ENCODE data around the gene PPM1H.

Gene PPM1H

DNA sequence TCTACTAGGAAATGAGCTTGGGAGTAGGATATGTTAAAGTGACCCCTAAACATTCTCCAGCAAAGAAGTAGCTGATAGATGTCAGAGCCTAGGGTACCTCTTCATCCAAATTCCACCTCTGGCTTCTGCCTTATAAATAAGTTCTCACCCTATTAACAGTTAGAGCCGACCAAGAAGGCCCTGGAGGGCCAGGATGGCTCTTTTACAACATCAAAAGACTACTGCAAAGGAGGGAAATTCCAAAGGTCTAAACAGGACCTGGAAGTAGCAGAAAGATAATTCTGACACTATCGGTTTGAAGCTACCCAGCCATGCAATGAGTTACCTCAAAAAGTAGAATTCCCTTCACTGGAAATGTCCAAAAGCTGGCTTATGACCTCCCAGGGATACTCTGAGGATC lies 90.0 kb downstream of the PPM1H start:
- no peak overlapping the region for H3K4me3 ChIP-seq (ENCODE audit: low read depth, low read length)
- TF ChIP-seq MYC (IDR thresholded peaks at IDR 0.05; ENCODE audit: low read depth, low read length) (no peak), POLR2A (IDR thresholded peaks at IDR 0.05; ENCODE audit: extremely low read depth, insufficient read length) (no peak)
- TF ChIP-seq, protein P1, sequence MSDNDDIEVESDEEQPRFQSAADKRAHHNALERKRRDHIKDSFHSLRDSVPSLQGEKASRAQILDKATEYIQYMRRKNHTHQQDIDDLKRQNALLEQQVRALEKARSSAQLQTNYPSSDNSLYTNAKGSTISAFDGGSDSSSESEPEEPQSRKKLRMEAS (IDR thresholded peaks at IDR 0.05; ENCODE audit: low read depth, low read length): no peak
- TF ChIP-seq, protein P2, sequence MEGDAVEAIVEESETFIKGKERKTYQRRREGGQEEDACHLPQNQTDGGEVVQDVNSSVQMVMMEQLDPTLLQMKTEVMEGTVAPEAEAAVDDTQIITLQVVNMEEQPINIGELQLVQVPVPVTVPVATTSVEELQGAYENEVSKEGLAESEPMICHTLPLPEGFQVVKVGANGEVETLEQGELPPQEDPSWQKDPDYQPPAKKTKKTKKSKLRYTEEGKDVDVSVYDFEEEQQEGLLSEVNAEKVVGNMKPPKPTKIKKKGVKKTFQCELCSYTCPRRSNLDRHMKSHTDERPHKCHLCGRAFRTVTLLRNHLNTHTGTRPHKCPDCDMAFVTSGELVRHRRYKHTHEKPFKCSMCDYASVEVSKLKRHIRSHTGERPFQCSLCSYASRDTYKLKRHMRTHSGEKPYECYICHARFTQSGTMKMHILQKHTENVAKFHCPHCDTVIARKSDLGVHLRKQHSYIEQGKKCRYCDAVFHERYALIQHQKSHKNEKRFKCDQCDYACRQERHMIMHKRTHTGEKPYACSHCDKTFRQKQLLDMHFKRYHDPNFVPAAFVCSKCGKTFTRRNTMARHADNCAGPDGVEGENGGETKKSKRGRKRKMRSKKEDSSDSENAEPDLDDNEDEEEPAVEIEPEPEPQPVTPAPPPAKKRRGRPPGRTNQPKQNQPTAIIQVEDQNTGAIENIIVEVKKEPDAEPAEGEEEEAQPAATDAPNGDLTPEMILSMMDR (IDR thresholded peaks at IDR 0.05; ENCODE audit: low read depth, low read length): no peak
- no peak for DNase-seq (ENCODE audit: low read depth)

DNA sequence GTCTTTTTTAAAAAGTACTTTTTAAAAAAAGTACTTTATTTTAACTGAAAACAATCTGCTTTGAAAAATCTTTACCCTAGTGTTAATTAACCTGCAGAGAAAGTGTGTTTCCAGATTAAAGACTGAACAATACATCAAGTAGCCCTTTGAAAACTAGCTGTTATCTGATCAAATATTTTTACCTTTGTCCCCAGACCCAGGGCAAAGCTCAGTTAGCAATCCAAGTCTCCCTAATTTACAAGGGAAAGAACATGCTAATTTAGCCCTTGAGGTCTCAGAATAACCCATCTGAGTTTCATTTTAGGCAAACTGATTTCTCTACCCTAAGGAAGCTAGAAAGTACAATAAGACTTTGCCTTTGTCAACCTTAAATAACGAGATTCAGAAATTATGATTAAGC lies 91.2 kb downstream of the PPM1H start:
- TF ChIP-seq, protein P1 (IDR thresholded peaks at IDR 0.05; ENCODE audit: low read depth, low read length): no peak
- TF ChIP-seq, protein P2 (IDR thresholded peaks at IDR 0.05; ENCODE audit: low read depth, low read length): no peak
- no peak for TF ChIP-seq POLR2A (IDR thresholded peaks at IDR 0.05; ENCODE audit: extremely low read depth, insufficient read length)
- no peak for TF ChIP-seq MYC (IDR thresholded peaks at IDR 0.05; ENCODE audit: low read depth, low read length)
- no peak overlapping the region for H3K4me3 ChIP-seq (ENCODE audit: low read depth, low read length)
- no peak for DNase-seq (ENCODE audit: low read depth)

DNA sequence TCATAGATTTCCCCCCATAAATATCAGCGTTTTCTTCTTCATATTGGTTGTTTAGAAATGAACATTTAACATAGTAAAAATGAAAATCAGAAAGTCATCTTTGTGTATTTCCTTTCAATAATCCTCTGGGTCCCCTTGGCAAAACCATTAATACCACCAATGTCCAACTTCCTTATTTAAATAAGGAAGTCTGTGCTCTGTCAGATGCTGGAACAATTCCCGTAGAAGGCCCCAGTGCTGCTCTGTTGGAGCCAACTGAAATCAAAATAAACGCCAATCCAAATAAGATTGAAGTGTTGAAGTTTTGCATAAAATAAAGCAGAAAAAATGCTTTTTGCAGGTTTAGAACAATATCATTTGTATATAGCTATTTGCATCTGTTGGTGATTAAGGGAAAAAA lies 93.1 kb downstream of the PPM1H start:
- no peak overlapping the region for H3K4me3 ChIP-seq (ENCODE audit: low read depth, low read length)
- TF ChIP-seq, protein P2 (IDR thresholded peaks at IDR 0.05; ENCODE audit: low read depth, low read length): no peak
- TF ChIP-seq, protein P1 (IDR thresholded peaks at IDR 0.05; ENCODE audit: low read depth, low read length): no peak
- no peak for TF ChIP-seq POLR2A (IDR thresholded peaks at IDR 0.05; ENCODE audit: extremely low read depth, insufficient read length)
- no peak for TF ChIP-seq MYC (IDR thresholded peaks at IDR 0.05; ENCODE audit: low read depth, low read length)
- DNase-seq (ENCODE audit: low read depth): peak; percentile 35

DNA sequence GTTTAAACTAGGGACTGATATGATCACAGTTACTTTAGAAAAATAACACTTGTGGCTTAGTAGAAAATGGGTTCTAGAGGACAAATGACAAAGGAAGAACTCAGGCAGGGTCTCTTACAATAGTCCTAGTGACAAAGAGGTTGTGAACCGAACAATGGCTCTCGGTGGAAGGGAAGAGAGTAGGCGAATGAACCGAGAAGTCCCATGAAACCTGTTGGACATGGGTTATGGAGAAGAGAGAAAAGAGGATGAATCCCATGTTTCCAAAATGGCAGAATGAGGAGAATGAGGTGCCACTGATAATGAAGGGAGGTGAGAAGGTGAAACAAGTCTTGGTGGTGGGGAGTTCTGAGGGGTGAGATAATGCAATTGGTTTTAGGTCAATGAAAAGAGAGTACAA lies 94.1 kb downstream of the PPM1H start:
- H3K4me3 ChIP-seq (ENCODE audit: low read depth, low read length): no peak overlapping the region
- TF ChIP-seq MYC (IDR thresholded peaks at IDR 0.05; ENCODE audit: low read depth, low read length) (no peak), POLR2A (IDR thresholded peaks at IDR 0.05; ENCODE audit: extremely low read depth, insufficient read length) (no peak)
- TF ChIP-seq, protein P2 (IDR thresholded peaks at IDR 0.05; ENCODE audit: low read depth, low read length): no peak
- TF ChIP-seq, protein P1 (IDR thresholded peaks at IDR 0.05; ENCODE audit: low read depth, low read length): no peak

DNA sequence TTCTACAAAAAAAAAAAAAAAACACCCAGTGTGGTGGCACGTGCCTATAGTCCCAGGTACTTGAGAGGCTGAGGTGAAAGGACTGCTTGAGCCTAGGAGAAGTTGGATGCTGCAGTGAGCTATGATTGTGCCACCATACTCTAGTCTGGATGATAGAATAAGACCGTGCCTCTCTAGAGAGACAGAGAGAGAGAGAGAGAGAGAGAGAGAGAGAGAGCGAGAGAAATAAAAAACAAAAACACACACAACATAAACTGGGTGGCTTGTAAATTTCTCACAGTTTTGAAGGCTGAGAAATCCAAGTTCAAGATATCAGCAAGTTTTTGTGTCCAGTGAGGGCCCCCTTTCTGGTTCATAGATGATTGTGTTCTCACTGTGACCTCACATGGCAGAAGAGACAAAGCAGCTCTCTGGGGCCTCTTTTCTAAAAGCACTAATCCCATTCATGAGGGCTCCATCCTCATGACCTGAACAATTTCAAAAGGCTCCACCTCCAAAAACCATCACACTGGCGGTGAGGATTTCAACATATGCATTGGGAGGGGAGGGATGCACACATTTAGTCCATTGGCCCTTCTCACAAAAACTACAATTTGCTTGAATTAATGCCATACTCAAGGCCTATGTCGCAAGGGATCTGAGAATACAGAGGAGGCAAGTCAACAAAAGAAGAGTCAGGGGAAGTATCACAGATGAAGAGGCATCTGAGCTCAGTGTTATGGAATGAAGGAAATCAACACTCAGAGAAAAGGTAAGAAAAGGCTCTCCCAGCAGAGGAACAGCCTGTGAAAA lies 94.9 kb downstream of the PPM1H start:
- H3K4me3 ChIP-seq (ENCODE audit: low read depth, low read length): no peak overlapping the region
- no peak for DNase-seq (ENCODE audit: low read depth)
- TF ChIP-seq, protein P2 (IDR thresholded peaks at IDR 0.05; ENCODE audit: low read depth, low read length): no peak
- TF ChIP-seq, protein P1 (IDR thresholded peaks at IDR 0.05; ENCODE audit: low read depth, low read length): no peak
- TF ChIP-seq MYC (IDR thresholded peaks at IDR 0.05; ENCODE audit: low read depth, low read length) (no peak), POLR2A (IDR thresholded peaks at IDR 0.05; ENCODE audit: extremely low read depth, insufficient read length) (no peak)

More for the DNA sequence above, 94.1 kb downstream of the PPM1H start:
- DNase-seq (ENCODE audit: low read depth): no peak
